Endothelial cell of umbilical vein (primary cell): ENCODE measurements around the gene ARHGEF16. TPM values are rescaled to one million over a fixed set of nuclear protein-coding genes. Genes with fewer than 3 reads are reported as not detected.

ENCODE experiments used
- BruUV-seq: library from RNA; stranded (reverse); fragments of 400-500 nt; replicated peaks from 2 replicates; lab custom pipeline; 2021; lab: Mats Ljungman, UMichigan
- CTCF ChIA-PET: fragments of 300-600, 350-600 bp; sonication (Branson Sonifier 250); formaldehyde crosslinking; loops from one replicate; lab custom pipeline; 2021; ENCODE audit warnings: antibody characterized with exemption, inconsistent platforms; lab: Charles Lee
- POLR2A ChIA-PET: fragments of 300-600, 350-600 bp; sonication (Branson Sonifier 250); formaldehyde crosslinking; loops from one replicate; lab custom pipeline; 2021; ENCODE audit warnings: antibody characterized with exemption, inconsistent platforms; lab: Charles Lee
- DNase-seq: peaks from one replicate; pipeline ENCODE4 v3.0.0-alpha.2; 2011; ENCODE audit warnings: low read depth, low spot score
- FAIRE-seq: peaks from 2 replicates; lab custom pipeline; 2011; peaks lifted over from hg19 to GRCh38; lab: Jason Lieb, UNC
- H2AFZ ChIP-seq: 2 replicates; pipeline ENCODE4 v1.6.0; 2012; ENCODE audit warnings: low read depth, low read length, control low read depth, inconsistent platforms
- H3K27ac ChIP-seq: 2 replicates; pipeline ENCODE4 v1.5.1; 2011; ENCODE audit warnings: low read depth, mild to moderate bottlenecking, control low read depth, low read length, moderate library complexity; ENCODE audit not compliant: insufficient read depth
- H3K27me3 ChIP-seq, 2 experiments: 2 replicates each; pipeline versions ENCODE4 v1.6.0 to v1.6.1; 2011; ENCODE audit warnings: low read length in 2 of 2, mixed read lengths in 1 of 2; ENCODE audit not compliant: control insufficient read depth in 2 of 2, insufficient read depth in 2 of 2
- H3K36me3 ChIP-seq, 2 experiments: 2 replicates in 1 of 2; 3 replicates in 1 of 2; pipeline ENCODE4 v1.5.1; 2011; ENCODE audit warnings: low read length in 2 of 2, mild to moderate bottlenecking in 1 of 2, moderate library complexity in 1 of 2; ENCODE audit not compliant: control insufficient read depth in 2 of 2, insufficient read depth in 2 of 2; ENCODE audit errors: extremely low read depth in 1 of 2
- H3K4me1 ChIP-seq: 3 replicates; pipeline ENCODE4 v1.5.1; 2011; ENCODE audit warnings: mild to moderate bottlenecking, low read length; ENCODE audit not compliant: control insufficient read depth, insufficient read depth; ENCODE audit errors: extremely low read depth
- H3K4me2 ChIP-seq: 2 replicates; pipeline ENCODE4 v1.6.1; 2011; ENCODE audit warnings: low read length, control low read depth, mixed read lengths; ENCODE audit not compliant: insufficient read depth
- H3K4me3 ChIP-seq, 3 experiments: fragments of 200-600 bp in 1 of 3; sonication (generic), shearing (Covaris generic) in 1 of 3; replicated peaks in 1 of 3; 2 replicates each; pipeline ENCODE4 v1.5.1; 2011 to 2016; ENCODE audit warnings: control low read depth in 3 of 3, low read length in 3 of 3, mild to moderate bottlenecking in 2 of 3, inconsistent platforms in 1 of 3, low read depth in 1 of 3, moderate library complexity in 1 of 3; ENCODE audit not compliant: insufficient read depth in 1 of 3
- H3K79me2 ChIP-seq: 2 replicates; pipeline ENCODE4 v1.6.0; 2012; ENCODE audit warnings: low read length, inconsistent platforms; ENCODE audit not compliant: control insufficient read depth, insufficient read depth
- H3K9ac ChIP-seq: replicated peaks from 2 replicates; pipeline ENCODE3; 2011; ENCODE audit warnings: low read length, control low read depth; ENCODE audit not compliant: insufficient read depth; ENCODE audit errors: extremely low read depth
- H3K9me1 ChIP-seq: replicated peaks from 3 replicates; pipeline ENCODE4 v1.6.0; 2011; ENCODE audit warnings: mild to moderate bottlenecking, low read length; ENCODE audit not compliant: control insufficient read depth, insufficient read depth; ENCODE audit errors: extremely low read depth
- H3K9me3 ChIP-seq: replicated peaks from 2 replicates; pipeline ENCODE4 v1.5.1; 2012; ENCODE audit warnings: low read length, inconsistent platforms; ENCODE audit not compliant: control insufficient read depth, insufficient read depth
- H4K20me1 ChIP-seq: replicated peaks from 2 replicates; pipeline ENCODE3; 2011; ENCODE audit warnings: mild to moderate bottlenecking, low read length; ENCODE audit not compliant: control insufficient read depth, insufficient read depth; ENCODE audit errors: extremely low read depth
- CTCF ChIP-seq, 2 donors: IDR thresholded peaks; 1 replicate in 1 of 2; 2 replicates in 1 of 2; pipeline ENCODE4 v1.5.1; 2011; ENCODE audit warnings: low read length in 2 of 2, mild to moderate bottlenecking in 2 of 2, moderate library complexity in 2 of 2, control low read depth in 1 of 2, inconsistent platforms in 1 of 2, low read depth in 1 of 2; ENCODE audit not compliant: insufficient read depth in 1 of 2; ENCODE audit errors: extremely low read depth in 1 of 2
- EZH2 ChIP-seq: IDR thresholded peaks from 2 replicates; pipeline ENCODE4 v1.6.1; 2012; ENCODE audit warnings: borderline replicate concordance, low read depth, mild to moderate bottlenecking, moderate library complexity, low read length, inconsistent platforms; ENCODE audit not compliant: severe bottlenecking
- FOS ChIP-seq: IDR thresholded peaks from 2 replicates; pipeline ENCODE4 v1.6.1; 2011; ENCODE audit warnings: mild to moderate bottlenecking, low read length, moderate library complexity, borderline replicate concordance; ENCODE audit not compliant: insufficient read depth
- GATA2 ChIP-seq: IDR thresholded peaks from 2 replicates; pipeline ENCODE4 v1.7.0; 2011; ENCODE audit warnings: low read depth, mild to moderate bottlenecking, moderate library complexity, mixed read lengths, low read length; ENCODE audit not compliant: insufficient read length, insufficient read depth
- POLR2AphosphoS5 ChIP-seq: IDR thresholded peaks from 2 replicates; pipeline ENCODE4 v1.6.1; 2012; ENCODE audit warnings: low read depth, mild to moderate bottlenecking, control low read depth, low read length, moderate library complexity; ENCODE audit not compliant: insufficient read depth
- dilution Hi-C: fragments of 300-500 bp; cut with MboI; formaldehyde crosslinking; loops from one replicate; pipeline ENCODE4 v1.15.0; 2019; ENCODE audit warnings: low sequenced_read_pairs; ENCODE audit not compliant: extremely low pct_ligation_motif_present
- intact Hi-C: fragments of 100-400 bp; cut with micrococcal nuclease; formaldehyde crosslinking; loops from one replicate; pipeline ENCODE4 v1.10.0; 2022
- polyA plus RNA-seq, 4 experiments: library from polyadenylated mRNA; depleted of rRNA in 3 of 4; stranded (reverse) in 3 of 4; unstranded in 1 of 4; fragments of >200 nt; gene quantifications; 2 replicates each; pipeline versions ENCODE4 v1.2.1 to v1.2.3, GENCODE V29; 2011 to 2012; ENCODE audit warnings: missing spikeins in 1 of 4
- total RNA-seq: library from RNA; stranded (reverse); gene quantifications from 2 replicates; pipeline ENCODE4 v1.2.3, GENCODE V29; 2021

Gene ARHGEF16
- total and polyA plus RNA-seq, 2 donors (not counting 3 experiments of a cell fraction or from before 2014, with no cell fraction given): 0.52 to 1.3 TPM

DNA sequence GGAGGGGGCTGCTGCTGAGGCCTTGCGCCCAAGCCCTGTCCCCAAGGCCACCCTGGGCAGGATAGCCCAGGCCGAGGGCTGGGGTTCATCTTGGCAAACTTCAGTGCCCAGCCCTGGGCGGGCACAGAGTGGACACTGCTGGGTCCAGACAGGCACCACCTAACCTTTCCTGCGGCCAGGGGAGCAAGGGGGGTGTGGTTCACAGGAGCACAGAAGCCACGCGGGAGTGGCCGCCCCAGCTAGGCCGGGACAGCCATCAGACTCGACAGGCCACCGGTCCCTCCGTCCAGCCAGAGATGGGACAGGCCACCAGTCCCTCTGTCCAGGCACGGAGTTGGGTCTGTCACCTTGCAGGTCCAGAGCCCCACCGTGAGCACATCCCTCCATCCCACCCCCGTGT, 28.9 kb downstream of the ARHGEF16 start:
- Histone ChIP-seq H3K27ac (no peak overlapping the region), H3K4me3 (no peak overlapping the region), H3K4me1 (no peaks in the 10 kb centered on the region), H4K20me1 (no peaks in the 10 kb centered on the region), H3K9me3 (no peaks in the 10 kb centered on the region), H3K9ac (no peak overlapping the region), H2AFZ (no peak overlapping the region), H3K4me2 (no peak overlapping the region), H3K9me1 (no peaks in the 10 kb centered on the region), H3K27me3 (no peaks in the 10 kb centered on the region), H3K36me3 (no peaks in the 10 kb centered on the region), H3K79me2 (no peaks in the 10 kb centered on the region)
- DNase-seq (no peak), FAIRE-seq (no peak)
- ChIA-PET POLR2A (no interaction called here), CTCF (interaction anchor here (2.2 to 3.9 kb wide), 2 partner anchors 7 to 30 kb away, joined by 9 to 75 read pairs; no protein-coding TSS in a partner anchor)
- dilution Hi-C loops: no loop called here
- no peak for TF ChIP-seq EZH2
- TF ChIP-seq POLR2AphosphoS5: no peak
- TF ChIP-seq GATA2: no peak
- TF ChIP-seq CTCF (IDR thresholded peaks at IDR 0.05; ENCODE audit: extremely low read depth in 1 of 2, insufficient read depth in 1 of 2, low read depth in 1 of 2, low read length in 2 of 2): no peak
- no peak for TF ChIP-seq FOS
- BruUV-seq: no TSS peak
- intact Hi-C loops: no loop called here
